PFSK-1 (cell line): ENCODE results near the gene TNNT2.

ENCODE experiments used
- FOXP2 ChIP-seq: optimal IDR thresholded peaks from 2 replicates; pipeline ENCODE3; 2011; ENCODE audit warnings: borderline replicate concordance, control low read depth, inconsistent platforms; ENCODE audit not compliant: insufficient read depth; ENCODE audit errors: extremely low read length, extremely low read depth
- POLR2AphosphoS5 ChIP-seq: IDR thresholded peaks from 2 replicates; pipeline ENCODE4 v1.6.1; 2012; ENCODE audit warnings: low read depth, mild to moderate bottlenecking, control low read depth, low read length, moderate library complexity
- SIN3A ChIP-seq: IDR thresholded peaks from 2 replicates; pipeline ENCODE4 v1.6.1; 2012; ENCODE audit warnings: mild to moderate bottlenecking, low read length, moderate library complexity, borderline replicate concordance; ENCODE audit not compliant: insufficient read depth
- TAF1 ChIP-seq: IDR thresholded peaks from 2 replicates; pipeline ENCODE4 v1.6.1; 2012; ENCODE audit warnings: low read length, control low read depth, borderline replicate concordance; ENCODE audit not compliant: insufficient read depth
- TF ChIP-seq, protein P1 (sequence below), 2 experiments: IDR thresholded peaks; 2 replicates each; pipeline versions ENCODE4 v1.6.1 to v1.8.0; 2011 to 2012; ENCODE audit warnings: low read depth in 2 of 2, low read length in 2 of 2, control low read depth in 1 of 2, inconsistent platforms in 1 of 2, mild to moderate bottlenecking in 1 of 2, moderate library complexity in 1 of 2; ENCODE audit not compliant: insufficient read depth in 1 of 2

TNNT2 gene

GRCh38 chr1:201375169-201375568, 2.3 kb downstream of the TNNT2 start:
- TF ChIP-seq, protein P1, sequence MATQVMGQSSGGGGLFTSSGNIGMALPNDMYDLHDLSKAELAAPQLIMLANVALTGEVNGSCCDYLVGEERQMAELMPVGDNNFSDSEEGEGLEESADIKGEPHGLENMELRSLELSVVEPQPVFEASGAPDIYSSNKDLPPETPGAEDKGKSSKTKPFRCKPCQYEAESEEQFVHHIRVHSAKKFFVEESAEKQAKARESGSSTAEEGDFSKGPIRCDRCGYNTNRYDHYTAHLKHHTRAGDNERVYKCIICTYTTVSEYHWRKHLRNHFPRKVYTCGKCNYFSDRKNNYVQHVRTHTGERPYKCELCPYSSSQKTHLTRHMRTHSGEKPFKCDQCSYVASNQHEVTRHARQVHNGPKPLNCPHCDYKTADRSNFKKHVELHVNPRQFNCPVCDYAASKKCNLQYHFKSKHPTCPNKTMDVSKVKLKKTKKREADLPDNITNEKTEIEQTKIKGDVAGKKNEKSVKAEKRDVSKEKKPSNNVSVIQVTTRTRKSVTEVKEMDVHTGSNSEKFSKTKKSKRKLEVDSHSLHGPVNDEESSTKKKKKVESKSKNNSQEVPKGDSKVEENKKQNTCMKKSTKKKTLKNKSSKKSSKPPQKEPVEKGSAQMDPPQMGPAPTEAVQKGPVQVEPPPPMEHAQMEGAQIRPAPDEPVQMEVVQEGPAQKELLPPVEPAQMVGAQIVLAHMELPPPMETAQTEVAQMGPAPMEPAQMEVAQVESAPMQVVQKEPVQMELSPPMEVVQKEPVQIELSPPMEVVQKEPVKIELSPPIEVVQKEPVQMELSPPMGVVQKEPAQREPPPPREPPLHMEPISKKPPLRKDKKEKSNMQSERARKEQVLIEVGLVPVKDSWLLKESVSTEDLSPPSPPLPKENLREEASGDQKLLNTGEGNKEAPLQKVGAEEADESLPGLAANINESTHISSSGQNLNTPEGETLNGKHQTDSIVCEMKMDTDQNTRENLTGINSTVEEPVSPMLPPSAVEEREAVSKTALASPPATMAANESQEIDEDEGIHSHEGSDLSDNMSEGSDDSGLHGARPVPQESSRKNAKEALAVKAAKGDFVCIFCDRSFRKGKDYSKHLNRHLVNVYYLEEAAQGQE (IDR thresholded peaks at IDR 0.05; ENCODE audit: insufficient read depth in 1 of 2, low read depth in 2 of 2, low read length in 2 of 2), result no peak
- no peak for TF ChIP-seq POLR2AphosphoS5
- no peak for TF ChIP-seq TAF1
- no peak for TF ChIP-seq FOXP2
- TF ChIP-seq SIN3A, result no peak

DNA sequence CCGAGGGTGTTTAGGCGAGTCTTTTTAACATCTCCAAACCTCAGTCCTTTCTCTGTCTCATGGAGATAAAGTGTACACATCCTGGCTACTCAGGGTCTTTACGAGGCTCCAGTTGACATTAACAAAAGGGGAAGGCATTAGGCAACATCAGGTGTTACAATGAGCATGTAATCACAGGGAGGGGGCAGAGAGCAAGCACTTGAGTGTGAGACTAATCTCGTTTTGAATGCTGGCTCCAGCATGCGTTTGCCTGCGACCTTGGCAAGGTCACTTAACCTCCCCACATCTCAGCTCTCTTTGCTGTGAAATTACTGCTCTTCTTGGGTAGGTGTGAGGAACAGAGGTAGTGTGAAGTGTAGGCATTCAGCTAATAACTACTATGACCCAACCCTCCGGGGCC, 3.1 kb downstream of the TNNT2 start:
- TF ChIP-seq SIN3A (no peak), FOXP2 (no peak), POLR2AphosphoS5 (no peak), TAF1 (no peak)
- TF ChIP-seq, protein P1 (IDR thresholded peaks at IDR 0.05; ENCODE audit: insufficient read depth in 1 of 2, low read depth in 2 of 2, low read length in 2 of 2), result no peak

- no peak for TF ChIP-seq POLR2AphosphoS5
- TF ChIP-seq FOXP2, result no peak
- TF ChIP-seq TAF1, result no peak
- TF ChIP-seq, protein P1 (IDR thresholded peaks at IDR 0.05; ENCODE audit: insufficient read depth in 1 of 2, low read depth in 2 of 2, low read length in 2 of 2), result no peak
These were observed 5.7 kb downstream of the TNNT2 start for GRCh38 chr1:201371792-201372191.

GRCh38 chr1:201371276-201371675, 6.2 kb downstream of the TNNT2 start:
- TF ChIP-seq, protein P1 (IDR thresholded peaks at IDR 0.05; ENCODE audit: insufficient read depth in 1 of 2, low read depth in 2 of 2, low read length in 2 of 2), result no peak
- TF ChIP-seq SIN3A (no peak), TAF1 (no peak), FOXP2 (no peak), POLR2AphosphoS5 (no peak)

DNA sequence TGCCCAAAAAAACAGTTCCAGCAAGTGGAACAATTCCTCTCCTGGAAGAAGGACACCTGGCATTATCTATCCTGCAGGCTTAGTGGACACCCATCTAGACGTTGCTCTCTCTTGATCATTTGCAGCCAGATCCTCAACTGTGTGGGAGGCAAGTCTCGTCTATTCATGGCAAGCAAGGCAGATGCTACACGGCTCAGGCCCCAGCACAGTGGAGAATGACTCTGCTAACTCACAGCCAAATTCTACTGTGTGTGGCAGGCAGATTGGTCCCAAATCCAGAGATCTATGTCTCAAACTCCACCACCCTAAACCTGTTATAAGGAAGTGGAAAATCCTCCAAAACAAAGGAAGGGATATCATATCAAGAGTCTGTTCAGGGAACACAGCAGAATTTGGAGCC, 7.0 kb downstream of the TNNT2 start:
- TF ChIP-seq TAF1 (no peak), SIN3A (no peak), POLR2AphosphoS5 (no peak), FOXP2 (no peak)
- TF ChIP-seq, protein P1 (IDR thresholded peaks at IDR 0.05; ENCODE audit: insufficient read depth in 1 of 2, low read depth in 2 of 2, low read length in 2 of 2), result no peak
